SK-N-SH treated with all-trans-retinoic acid at 6 μM for 48 hours (cell line): ENCODE data around the gene ATG10.

ENCODE experiments used
- ATAC-seq: fragments of 200-7000 bp; cut with Tn5 transposase; 3 replicates; pipeline ENCODE4 v1.9.1; 2020; ENCODE audit warnings: mild to moderate bottlenecking, moderate library complexity
- ARNTL ChIP-seq: fragments of 450-650 bp; formaldehyde crosslinking; IDR thresholded peaks from 2 replicates; pipeline ENCODE4 v1.5.0; 2020; ENCODE audit warnings: low read depth, mild to moderate bottlenecking, moderate library complexity, borderline replicate concordance
- BACH2 ChIP-seq: fragments of 250-450 bp; sonication (Bioruptor Pico); IDR thresholded peaks from 2 replicates; pipeline ENCODE4 v1.9.0; 2021; ENCODE audit warnings: mild to moderate bottlenecking, borderline replicate concordance
- CSDC2 ChIP-seq: fragments of 250-450 bp; sonication (Bioruptor Pico); IDR thresholded peaks from 2 replicates; pipeline ENCODE4 v1.5.0; 2020; ENCODE audit warnings: mild to moderate bottlenecking, moderate library complexity
- ESRRG ChIP-seq: fragments of 250-450 bp; sonication (Bioruptor Pico); IDR thresholded peaks from 2 replicates; pipeline ENCODE4 v1.6.1; 2021; ENCODE audit warnings: mild to moderate bottlenecking
- GLIS3 ChIP-seq: fragments of 250-450 bp; sonication (Bioruptor Pico); IDR thresholded peaks from 2 replicates; pipeline ENCODE4 v1.5.0; 2020; ENCODE audit warnings: mild to moderate bottlenecking, moderate library complexity
- OSR1 ChIP-seq: fragments of 250-450 bp; sonication (Bioruptor Pico); IDR thresholded peaks from 2 replicates; pipeline ENCODE4 v1.8.0; 2022; ENCODE audit warnings: moderate library complexity, mild to moderate bottlenecking, inconsistent platforms
- PPARA ChIP-seq: fragments of 250-450 bp; sonication (Bioruptor Pico); IDR thresholded peaks from 2 replicates; pipeline ENCODE4 v1.5.0; 2020; ENCODE audit warnings: mild to moderate bottlenecking, borderline replicate concordance
- RARB ChIP-seq: fragments of 250-450 bp; sonication (Bioruptor Pico); IDR thresholded peaks from 2 replicates; pipeline ENCODE4 v1.8.0; 2021; ENCODE audit warnings: mild to moderate bottlenecking, moderate library complexity
- SNAI2 ChIP-seq: fragments of 250-450 bp; sonication (Bioruptor Pico); IDR thresholded peaks from 2 replicates; pipeline ENCODE4 v1.5.0; 2020; ENCODE audit warnings: mild to moderate bottlenecking, moderate library complexity
- TCF4 ChIP-seq: fragments of 250-450 bp; sonication (Bioruptor Pico); IDR thresholded peaks from 2 replicates; pipeline ENCODE4 v1.8.0; 2021; ENCODE audit warnings: mild to moderate bottlenecking, moderate library complexity, borderline replicate concordance
- TOX ChIP-seq: fragments of 250-450 bp; sonication (Bioruptor Pico); IDR thresholded peaks from 2 replicates; pipeline ENCODE4 v1.8.0; 2021; ENCODE audit warnings: mild to moderate bottlenecking, moderate library complexity, borderline replicate concordance
- ZC3H10 ChIP-seq: fragments of 250-450 bp; sonication (Bioruptor Pico); IDR thresholded peaks from 2 replicates; pipeline ENCODE4 v1.5.1; 2021; ENCODE audit warnings: mild to moderate bottlenecking, moderate library complexity
- ZFP3 ChIP-seq: fragments of 250-450 bp; sonication (Bioruptor Pico); IDR thresholded peaks from 2 replicates; pipeline ENCODE4 v1.5.0; 2020; ENCODE audit warnings: mild to moderate bottlenecking, moderate library complexity
- ZFP30 ChIP-seq: fragments of 450-650 bp; formaldehyde crosslinking; IDR thresholded peaks from 2 replicates; pipeline ENCODE4 v1.5.0; 2022; ENCODE audit warnings: mild to moderate bottlenecking, moderate library complexity
- ZNF565 ChIP-seq: fragments of 450-650 bp; formaldehyde crosslinking; conservative IDR thresholded peaks from 2 replicates; pipeline ENCODE4 v1.5.0; 2020; ENCODE audit warnings: low read depth, mild to moderate bottlenecking, moderate library complexity
- ZNF70 ChIP-seq: fragments of 450-650 bp; formaldehyde crosslinking; IDR thresholded peaks from 2 replicates; pipeline ENCODE4 v1.5.0; 2020; ENCODE audit warnings: mild to moderate bottlenecking, moderate library complexity
- ZNF8 ChIP-seq: fragments of 450-650 bp; formaldehyde crosslinking; IDR thresholded peaks from 2 replicates; pipeline ENCODE4 v1.5.0; 2020; ENCODE audit warnings: mild to moderate bottlenecking, moderate library complexity
- TF ChIP-seq, protein P1 (sequence below): fragments of 250-450 bp; sonication (Bioruptor Pico); IDR thresholded peaks from 2 replicates; pipeline ENCODE4 v1.5.1; 2020; ENCODE audit warnings: low read depth, mild to moderate bottlenecking, moderate library complexity
- TF ChIP-seq, protein P2 (sequence below): fragments of 250-450 bp; sonication (Bioruptor Pico); IDR thresholded peaks from 2 replicates; pipeline ENCODE4 v1.8.0; 2021; ENCODE audit warnings: low read depth, mild to moderate bottlenecking, moderate library complexity, borderline replicate concordance
- TF ChIP-seq, protein P3 (sequence below): fragments of 250-450 bp; sonication (Bioruptor Pico); IDR thresholded peaks from 2 replicates; pipeline ENCODE4 v1.5.0; 2020; ENCODE audit warnings: mild to moderate bottlenecking, moderate library complexity
- TF ChIP-seq, protein P4 (sequence below): fragments of 250-450 bp; sonication (Bioruptor Pico); IDR thresholded peaks from 2 replicates; pipeline ENCODE4 v1.8.0; 2020; ENCODE audit warnings: mild to moderate bottlenecking, moderate library complexity, borderline replicate concordance
- TF ChIP-seq, protein P5 (sequence below): fragments of 250-450 bp; sonication (Bioruptor Pico); IDR thresholded peaks from 2 replicates; pipeline ENCODE4 v1.5.1; 2021; ENCODE audit warnings: mild to moderate bottlenecking, moderate library complexity

The ATG10 gene

DNA sequence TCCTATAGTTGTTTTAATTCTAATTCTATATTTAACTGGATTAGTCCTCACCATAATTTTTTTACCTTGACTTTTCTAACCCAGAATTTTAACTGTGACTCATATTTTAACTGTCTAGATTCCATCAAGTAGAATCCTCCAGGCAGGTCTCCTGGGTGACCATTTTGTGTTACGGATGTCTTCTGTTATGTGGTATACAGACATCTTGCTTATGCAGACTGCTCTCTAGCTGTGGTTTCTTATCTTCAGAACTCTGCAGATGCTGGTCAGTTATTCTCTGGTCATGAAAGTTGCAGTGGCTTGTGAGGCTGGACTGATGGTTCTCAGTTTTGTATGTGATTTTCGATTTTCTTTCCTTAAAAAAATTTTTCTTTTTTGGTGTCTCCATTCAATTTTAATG is 139.4 kb downstream of the ATG10 start (continued):
- TF ChIP-seq, protein P1, sequence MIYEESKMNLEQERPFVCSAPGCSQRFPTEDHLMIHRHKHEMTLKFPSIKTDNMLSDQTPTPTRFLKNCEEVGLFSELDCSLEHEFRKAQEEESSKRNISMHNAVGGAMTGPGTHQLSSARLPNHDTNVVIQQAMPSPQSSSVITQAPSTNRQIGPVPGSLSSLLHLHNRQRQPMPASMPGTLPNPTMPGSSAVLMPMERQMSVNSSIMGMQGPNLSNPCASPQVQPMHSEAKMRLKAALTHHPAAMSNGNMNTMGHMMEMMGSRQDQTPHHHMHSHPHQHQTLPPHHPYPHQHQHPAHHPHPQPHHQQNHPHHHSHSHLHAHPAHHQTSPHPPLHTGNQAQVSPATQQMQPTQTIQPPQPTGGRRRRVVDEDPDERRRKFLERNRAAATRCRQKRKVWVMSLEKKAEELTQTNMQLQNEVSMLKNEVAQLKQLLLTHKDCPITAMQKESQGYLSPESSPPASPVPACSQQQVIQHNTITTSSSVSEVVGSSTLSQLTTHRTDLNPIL (CRISPR knock-in tag), result no peak
- no peak for TF ChIP-seq ESRRG (CRISPR knock-in tag)
- TF ChIP-seq ZNF565 (CRISPR knock-in tag), result no peak
- no peak for TF ChIP-seq ZC3H10 (CRISPR knock-in tag)

DNA sequence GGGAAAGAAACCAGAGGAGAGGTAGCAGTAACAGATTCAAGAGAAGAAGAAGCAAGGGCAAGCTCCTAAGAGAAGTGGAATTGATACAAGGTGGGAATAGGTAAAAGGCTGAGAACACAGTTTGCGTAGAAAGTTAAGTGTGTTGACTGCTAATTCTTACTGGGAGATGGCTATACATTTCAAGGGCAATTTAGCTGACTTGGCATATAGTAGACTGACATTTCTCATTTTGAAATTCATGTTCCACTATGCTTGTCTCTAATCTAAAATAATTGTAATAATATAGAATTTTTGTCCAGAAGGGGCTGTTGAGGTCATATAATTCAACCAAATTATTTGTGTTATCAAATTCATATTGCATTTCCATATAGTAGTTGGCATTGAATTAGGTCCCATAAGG is 144.0 kb downstream of the ATG10 start:
- no peak for ATAC-seq
- TF ChIP-seq, protein P2, sequence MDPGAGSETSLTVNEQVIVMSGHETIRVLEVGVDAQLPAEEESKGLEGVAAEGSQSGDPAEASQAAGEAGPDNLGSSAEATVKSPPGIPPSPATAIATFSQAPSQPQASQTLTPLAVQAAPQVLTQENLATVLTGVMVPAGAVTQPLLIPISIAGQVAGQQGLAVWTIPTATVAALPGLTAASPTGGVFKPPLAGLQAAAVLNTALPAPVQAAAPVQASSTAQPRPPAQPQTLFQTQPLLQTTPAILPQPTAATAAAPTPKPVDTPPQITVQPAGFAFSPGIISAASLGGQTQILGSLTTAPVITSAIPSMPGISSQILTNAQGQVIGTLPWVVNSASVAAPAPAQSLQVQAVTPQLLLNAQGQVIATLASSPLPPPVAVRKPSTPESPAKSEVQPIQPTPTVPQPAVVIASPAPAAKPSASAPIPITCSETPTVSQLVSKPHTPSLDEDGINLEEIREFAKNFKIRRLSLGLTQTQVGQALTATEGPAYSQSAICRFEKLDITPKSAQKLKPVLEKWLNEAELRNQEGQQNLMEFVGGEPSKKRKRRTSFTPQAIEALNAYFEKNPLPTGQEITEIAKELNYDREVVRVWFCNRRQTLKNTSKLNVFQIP (CRISPR knock-in tag), result no peak
- TF ChIP-seq PPARA (CRISPR knock-in tag), result no peak
- TF ChIP-seq ZFP30, result no peak

DNA sequence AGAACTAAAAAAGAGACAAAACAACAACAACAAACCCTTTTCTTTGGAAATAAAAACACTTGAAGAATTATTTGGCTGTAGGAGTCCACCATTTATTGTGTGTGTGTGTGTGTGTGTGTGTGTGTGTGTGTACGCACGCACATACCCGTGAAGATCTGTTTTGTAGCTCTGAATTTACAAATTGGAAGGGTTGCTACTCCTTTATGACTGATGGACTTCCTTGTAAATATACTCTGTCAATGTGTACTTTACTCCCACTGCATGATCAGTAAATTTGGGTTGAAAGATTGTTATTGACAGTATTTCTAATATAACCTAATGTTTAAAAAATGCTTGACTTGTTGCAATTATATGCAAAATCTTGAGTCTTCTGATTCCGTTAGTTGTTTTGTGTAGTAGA is 148.1 kb downstream of the ATG10 start:
- no peak for ATAC-seq
- TF ChIP-seq ZNF70 (CRISPR knock-in tag) (no peak), GLIS3 (no peak), CSDC2 (CRISPR knock-in tag) (no peak), ZFP30 (no peak), SNAI2 (no peak), RARB (CRISPR knock-in tag) (no peak)
- TF ChIP-seq, protein P3, sequence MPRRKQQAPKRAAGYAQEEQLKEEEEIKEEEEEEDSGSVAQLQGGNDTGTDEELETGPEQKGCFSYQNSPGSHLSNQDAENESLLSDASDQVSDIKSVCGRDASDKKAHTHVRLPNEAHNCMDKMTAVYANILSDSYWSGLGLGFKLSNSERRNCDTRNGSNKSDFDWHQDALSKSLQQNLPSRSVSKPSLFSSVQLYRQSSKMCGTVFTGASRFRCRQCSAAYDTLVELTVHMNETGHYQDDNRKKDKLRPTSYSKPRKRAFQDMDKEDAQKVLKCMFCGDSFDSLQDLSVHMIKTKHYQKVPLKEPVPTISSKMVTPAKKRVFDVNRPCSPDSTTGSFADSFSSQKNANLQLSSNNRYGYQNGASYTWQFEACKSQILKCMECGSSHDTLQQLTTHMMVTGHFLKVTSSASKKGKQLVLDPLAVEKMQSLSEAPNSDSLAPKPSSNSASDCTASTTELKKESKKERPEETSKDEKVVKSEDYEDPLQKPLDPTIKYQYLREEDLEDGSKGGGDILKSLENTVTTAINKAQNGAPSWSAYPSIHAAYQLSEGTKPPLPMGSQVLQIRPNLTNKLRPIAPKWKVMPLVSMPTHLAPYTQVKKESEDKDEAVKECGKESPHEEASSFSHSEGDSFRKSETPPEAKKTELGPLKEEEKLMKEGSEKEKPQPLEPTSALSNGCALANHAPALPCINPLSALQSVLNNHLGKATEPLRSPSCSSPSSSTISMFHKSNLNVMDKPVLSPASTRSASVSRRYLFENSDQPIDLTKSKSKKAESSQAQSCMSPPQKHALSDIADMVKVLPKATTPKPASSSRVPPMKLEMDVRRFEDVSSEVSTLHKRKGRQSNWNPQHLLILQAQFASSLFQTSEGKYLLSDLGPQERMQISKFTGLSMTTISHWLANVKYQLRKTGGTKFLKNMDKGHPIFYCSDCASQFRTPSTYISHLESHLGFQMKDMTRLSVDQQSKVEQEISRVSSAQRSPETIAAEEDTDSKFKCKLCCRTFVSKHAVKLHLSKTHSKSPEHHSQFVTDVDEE (CRISPR knock-in tag), result no peak
- TF ChIP-seq, protein P4, sequence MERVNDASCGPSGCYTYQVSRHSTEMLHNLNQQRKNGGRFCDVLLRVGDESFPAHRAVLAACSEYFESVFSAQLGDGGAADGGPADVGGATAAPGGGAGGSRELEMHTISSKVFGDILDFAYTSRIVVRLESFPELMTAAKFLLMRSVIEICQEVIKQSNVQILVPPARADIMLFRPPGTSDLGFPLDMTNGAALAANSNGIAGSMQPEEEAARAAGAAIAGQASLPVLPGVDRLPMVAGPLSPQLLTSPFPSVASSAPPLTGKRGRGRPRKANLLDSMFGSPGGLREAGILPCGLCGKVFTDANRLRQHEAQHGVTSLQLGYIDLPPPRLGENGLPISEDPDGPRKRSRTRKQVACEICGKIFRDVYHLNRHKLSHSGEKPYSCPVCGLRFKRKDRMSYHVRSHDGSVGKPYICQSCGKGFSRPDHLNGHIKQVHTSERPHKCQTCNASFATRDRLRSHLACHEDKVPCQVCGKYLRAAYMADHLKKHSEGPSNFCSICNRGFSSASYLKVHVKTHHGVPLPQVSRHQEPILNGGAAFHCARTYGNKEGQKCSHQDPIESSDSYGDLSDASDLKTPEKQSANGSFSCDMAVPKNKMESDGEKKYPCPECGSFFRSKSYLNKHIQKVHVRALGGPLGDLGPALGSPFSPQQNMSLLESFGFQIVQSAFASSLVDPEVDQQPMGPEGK (CRISPR knock-in tag), result no peak
- TF ChIP-seq, all 23 proteins: peak for 0

DNA sequence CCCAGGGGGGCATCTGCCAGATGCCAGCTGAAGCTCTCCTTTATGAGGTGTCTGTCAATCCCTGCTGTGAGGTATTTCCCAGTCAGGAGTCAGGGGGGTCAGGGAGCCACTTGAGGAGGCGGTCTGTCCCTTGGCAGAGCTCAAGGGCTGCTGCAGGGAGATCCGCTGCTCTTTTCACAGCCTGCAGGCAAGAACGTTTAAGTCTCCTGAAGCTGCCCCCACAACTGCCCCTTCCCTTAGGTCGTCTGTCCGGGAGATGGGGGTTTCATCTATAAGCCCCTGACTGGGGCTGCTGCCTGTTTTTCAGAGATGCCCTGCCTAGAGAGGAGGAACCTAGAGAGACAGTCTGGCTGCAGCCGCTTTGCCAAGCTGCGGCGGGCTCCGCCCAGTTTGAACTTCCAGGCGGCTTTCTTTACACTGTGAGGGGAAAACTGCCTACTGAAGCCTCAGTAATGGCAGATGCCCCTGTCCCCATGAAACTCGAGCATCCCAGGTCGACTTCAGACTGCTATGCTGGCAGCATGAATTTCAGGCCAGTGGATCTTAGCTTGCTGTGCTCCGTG is 158.0 kb downstream of the ATG10 start:
- ATAC-seq, result no peak
- TF ChIP-seq TCF4 (CRISPR knock-in tag), result no peak
- no peak for TF ChIP-seq BACH2 (CRISPR knock-in tag)
- TF ChIP-seq SNAI2, result no peak
- no peak for TF ChIP-seq GLIS3
- TF ChIP-seq, protein P5, sequence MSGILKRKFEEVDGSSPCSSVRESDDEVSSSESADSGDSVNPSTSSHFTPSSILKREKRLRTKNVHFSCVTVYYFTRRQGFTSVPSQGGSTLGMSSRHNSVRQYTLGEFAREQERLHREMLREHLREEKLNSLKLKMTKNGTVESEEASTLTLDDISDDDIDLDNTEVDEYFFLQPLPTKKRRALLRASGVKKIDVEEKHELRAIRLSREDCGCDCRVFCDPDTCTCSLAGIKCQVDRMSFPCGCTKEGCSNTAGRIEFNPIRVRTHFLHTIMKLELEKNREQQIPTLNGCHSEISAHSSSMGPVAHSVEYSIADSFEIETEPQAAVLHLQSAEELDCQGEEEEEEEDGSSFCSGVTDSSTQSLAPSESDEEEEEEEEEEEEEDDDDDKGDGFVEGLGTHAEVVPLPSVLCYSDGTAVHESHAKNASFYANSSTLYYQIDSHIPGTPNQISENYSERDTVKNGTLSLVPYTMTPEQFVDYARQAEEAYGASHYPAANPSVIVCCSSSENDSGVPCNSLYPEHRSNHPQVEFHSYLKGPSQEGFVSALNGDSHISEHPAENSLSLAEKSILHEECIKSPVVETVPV (CRISPR knock-in tag), result no peak
- no peak for TF ChIP-seq OSR1 (CRISPR knock-in tag)
- no peak for TF ChIP-seq ARNTL
- TF ChIP-seq ZNF8, result no peak
- TF ChIP-seq PPARA (CRISPR knock-in tag), result no peak
- TF ChIP-seq ZC3H10 (CRISPR knock-in tag), result no peak
- TF ChIP-seq ZNF70 (CRISPR knock-in tag), result no peak
- TF ChIP-seq, protein P1 (CRISPR knock-in tag), result no peak
- TF ChIP-seq TOX (CRISPR knock-in tag), result no peak
- TF ChIP-seq CSDC2 (CRISPR knock-in tag), result no peak
- TF ChIP-seq RARB (CRISPR knock-in tag), result no peak
- TF ChIP-seq ZFP3, result no peak
- TF ChIP-seq, protein P3 (CRISPR knock-in tag), result no peak
